Measurements from ENCODE around the gene TRERF1. TPM values are rescaled to one million over a fixed set of nuclear protein-coding genes. Genes with fewer than 3 reads are reported as not detected.

The TRERF1 gene
- total RNA-seq, 1 experiment from 2014 or later, result 13.9 TPM

DNA sequence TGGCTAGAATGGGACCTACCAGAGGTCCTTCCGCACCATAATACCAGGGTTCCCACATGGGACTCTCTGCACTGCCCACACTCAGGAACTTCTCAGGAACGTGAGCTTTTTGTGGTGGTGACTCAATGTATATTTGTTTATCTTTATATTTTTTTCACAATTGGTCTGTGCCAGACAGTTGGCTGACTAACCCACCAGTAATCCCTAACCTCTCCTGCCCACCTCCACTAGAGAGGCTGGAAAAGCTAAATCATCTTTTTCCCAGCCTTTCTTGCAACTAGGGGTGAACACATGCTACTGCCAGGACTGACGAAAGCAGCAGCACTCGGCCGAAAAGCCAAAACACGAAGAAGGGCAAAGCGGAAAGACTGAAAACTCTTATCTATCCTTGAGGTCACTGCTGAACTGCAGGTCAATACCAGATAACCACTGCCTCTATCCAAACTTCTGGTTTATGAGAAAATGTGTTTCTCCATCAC lies 112.9 kb downstream of the TRERF1 start:
- ATAC-seq (peak; percentile 93), DNase-seq (peak; percentile 98)
- POLR2A ChIA-PET (ENCODE audit: unreplicated experiment), result interaction anchor here (0.5 kb wide), 2 partner anchors 68 to 459 kb away, joined by 3 to 9 read pairs; no protein-coding TSS in a partner anchor
- Histone ChIP-seq H3K36me3 (ENCODE audit: low read depth, low read length) (no peaks in the 10 kb centered on the region), H4K20me1 (ENCODE audit: low read length) (no peaks in the 10 kb centered on the region), H3K9me2 (replicated peaks; ENCODE audit: low read length) (no peaks in the 10 kb centered on the region), H3K9me3 (ENCODE audit: low read length) (no peaks in the 10 kb centered on the region), H3K79me2 (ENCODE audit: low read length) (peaks cover 63% of the 10 kb centered on the region), H2AFZ (ENCODE audit: low read length) (no peak overlapping the region), H3F3A (ENCODE audit: low read length, unreplicated experiment) (peaks cover 5% of the 10 kb centered on the region), H3K27ac (ENCODE audit: low read length) (peak overlapping the region; percentile 94), H3K4me1 (ENCODE audit: insufficient read depth, low read length) (peaks cover 33% of the 10 kb centered on the region), H3K4me2 (ENCODE audit: low read length) (peak overlapping the region; percentile 63), H3K9ac (ENCODE audit: low read length) (peak overlapping the region; percentile 79), H3K4me3 (ENCODE audit: low read length) (no peak overlapping the region; the same call in 1 of the 2 replicates), H3K27me3 (ENCODE audit: low read length) (no peaks in the 10 kb centered on the region)
- CTCF ChIA-PET, result interaction anchor here (0.6 kb wide), 1 partner anchor 113 kb away, joined by 4 read pairs; no protein-coding TSS in a partner anchor
- BruUV-seq (replicated peaks), result no TSS peak
- TF ChIP-seq, protein P1, sequence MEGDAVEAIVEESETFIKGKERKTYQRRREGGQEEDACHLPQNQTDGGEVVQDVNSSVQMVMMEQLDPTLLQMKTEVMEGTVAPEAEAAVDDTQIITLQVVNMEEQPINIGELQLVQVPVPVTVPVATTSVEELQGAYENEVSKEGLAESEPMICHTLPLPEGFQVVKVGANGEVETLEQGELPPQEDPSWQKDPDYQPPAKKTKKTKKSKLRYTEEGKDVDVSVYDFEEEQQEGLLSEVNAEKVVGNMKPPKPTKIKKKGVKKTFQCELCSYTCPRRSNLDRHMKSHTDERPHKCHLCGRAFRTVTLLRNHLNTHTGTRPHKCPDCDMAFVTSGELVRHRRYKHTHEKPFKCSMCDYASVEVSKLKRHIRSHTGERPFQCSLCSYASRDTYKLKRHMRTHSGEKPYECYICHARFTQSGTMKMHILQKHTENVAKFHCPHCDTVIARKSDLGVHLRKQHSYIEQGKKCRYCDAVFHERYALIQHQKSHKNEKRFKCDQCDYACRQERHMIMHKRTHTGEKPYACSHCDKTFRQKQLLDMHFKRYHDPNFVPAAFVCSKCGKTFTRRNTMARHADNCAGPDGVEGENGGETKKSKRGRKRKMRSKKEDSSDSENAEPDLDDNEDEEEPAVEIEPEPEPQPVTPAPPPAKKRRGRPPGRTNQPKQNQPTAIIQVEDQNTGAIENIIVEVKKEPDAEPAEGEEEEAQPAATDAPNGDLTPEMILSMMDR (conservative IDR thresholded peaks at IDR 0.05; ENCODE audit: low read depth, low read length), result no peak
- no peak for TF ChIP-seq EZH2phosphoT487 (IDR thresholded peaks at IDR 0.05; ENCODE audit: borderline replicate concordance, low read length)
- no peak for TF ChIP-seq EZH2 (IDR thresholded peaks at IDR 0.05; ENCODE audit: low read length, unreplicated experiment)
- intact Hi-C loops (cut with micrococcal nuclease), result loop anchor here (1.0 kb wide), 3 partner anchors 22 to 112 kb away; no protein-coding TSS in a partner anchor

- Histone ChIP-seq H3K27me3 (ENCODE audit: low read length) (no peaks in the 10 kb centered on the region), H4K20me1 (ENCODE audit: low read length) (no peaks in the 10 kb centered on the region), H3K4me2 (ENCODE audit: low read length) (peak overlapping the region; percentile 63), H3K27ac (ENCODE audit: low read length) (peak overlapping the region; percentile 94), H3F3A (ENCODE audit: low read length, unreplicated experiment) (peaks cover 5% of the 10 kb centered on the region), H3K36me3 (ENCODE audit: low read depth, low read length) (no peaks in the 10 kb centered on the region), H2AFZ (ENCODE audit: low read length) (no peak overlapping the region), H3K79me2 (ENCODE audit: low read length) (peaks cover 65% of the 10 kb centered on the region), H3K9me2 (replicated peaks; ENCODE audit: low read length) (no peaks in the 10 kb centered on the region), H3K4me1 (ENCODE audit: insufficient read depth, low read length) (peaks cover 33% of the 10 kb centered on the region), H3K9me3 (ENCODE audit: low read length) (no peaks in the 10 kb centered on the region), H3K9ac (ENCODE audit: low read length) (peak overlapping the region; percentile 71), H3K4me3 (ENCODE audit: low read length) (peak overlapping the region; percentile 12; the same call in 1 of the 2 replicates)
- intact Hi-C loops (cut with micrococcal nuclease), result loop anchor here (1.0 kb wide), 3 partner anchors 22 to 112 kb away; no protein-coding TSS in a partner anchor
- TF ChIP-seq, protein P1 (conservative IDR thresholded peaks at IDR 0.05; ENCODE audit: low read depth, low read length), result no peak
- TF ChIP-seq EZH2phosphoT487 (IDR thresholded peaks at IDR 0.05; ENCODE audit: borderline replicate concordance, low read length) (no peak), EZH2 (IDR thresholded peaks at IDR 0.05; ENCODE audit: low read length, unreplicated experiment) (no peak)
- ATAC-seq (no peak), DNase-seq (no peak)
- no TSS peak for BruUV-seq (replicated peaks)
- POLR2A ChIA-PET (ENCODE audit: unreplicated experiment), result interaction anchor here (0.6 kb wide), 2 partner anchors 201 to 521 kb away, joined by 4 to 8 read pairs; no protein-coding TSS in a partner anchor
- CTCF ChIA-PET, result interaction anchor here (0.6 kb wide), 1 partner anchor 114 kb away, joined by 4 read pairs; no protein-coding TSS in a partner anchor
Measured at GRCh38 chr6:42337985-42338743, 113.6 kb downstream of the TRERF1 start.
